Activated T-cell treated with anti-CD3 and anti-CD28 coated beads, Interleukin-2, amount 50 U/mL, for 1 hour (primary cell): ENCODE data around the gene GPR87.

ENCODE experiments used
- DNase-seq: peaks from one replicate; pipeline ENCODE4 v3.0.0-alpha.2; 2020

Gene GPR87

DNA sequence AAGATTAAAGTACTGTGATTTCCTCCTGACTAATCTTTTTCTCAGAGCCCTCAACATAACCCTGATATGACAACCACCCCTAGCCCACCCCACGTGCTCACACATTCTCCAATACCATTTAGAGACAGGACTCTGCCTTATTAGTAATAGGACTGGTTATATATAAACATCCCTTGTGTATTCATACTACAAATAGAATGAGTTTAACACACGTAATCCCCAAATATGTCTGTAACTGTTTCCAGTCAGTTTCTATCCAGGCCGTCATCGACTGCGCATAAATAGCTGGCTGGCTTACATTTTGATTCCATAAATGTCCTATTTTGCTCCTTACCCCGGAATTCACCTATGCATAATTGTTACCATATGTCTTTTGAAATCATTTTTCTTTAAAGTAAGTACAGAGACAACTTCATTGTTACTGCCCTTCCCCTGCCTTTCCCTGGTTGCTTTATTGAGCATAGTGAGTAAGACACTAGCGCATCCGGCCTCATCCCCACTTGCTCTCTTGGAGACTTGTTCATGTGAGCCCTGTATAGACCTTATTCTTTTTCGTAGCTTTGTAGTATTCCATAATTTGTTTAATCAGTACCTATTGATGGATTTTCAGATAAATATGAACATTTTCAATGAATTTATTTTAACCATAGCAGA, 34.8 kb downstream of the GPR87 start:
- no peak for DNase-seq

DNA sequence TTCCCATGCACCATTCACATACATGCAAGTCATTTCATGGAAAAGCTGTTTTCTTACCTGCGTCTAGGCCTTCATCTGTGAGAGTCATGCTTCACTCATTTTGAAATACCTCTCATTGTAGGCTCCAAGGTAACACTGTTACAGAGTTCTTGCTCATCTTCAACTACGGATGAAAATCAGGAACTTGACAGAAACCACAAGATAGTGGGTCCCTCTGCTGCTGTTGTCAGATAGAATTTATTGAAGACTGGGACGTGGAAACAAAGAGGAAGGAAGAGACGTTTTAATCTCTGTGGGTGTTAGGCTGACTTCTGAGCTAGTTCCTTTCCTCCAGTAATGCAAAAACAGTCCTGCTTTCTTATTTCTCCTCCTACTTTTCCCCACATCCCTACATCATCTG, 38.4 kb downstream of the GPR87 start, which contains the start of gene P2RY14:
TSS of gene P2RY14 (minus strand) at position 313 of the 400 bp plus-strand sequence. CDS start 64,226 bp downstream, outside the sequence.
- DNase-seq = no peak

DNA sequence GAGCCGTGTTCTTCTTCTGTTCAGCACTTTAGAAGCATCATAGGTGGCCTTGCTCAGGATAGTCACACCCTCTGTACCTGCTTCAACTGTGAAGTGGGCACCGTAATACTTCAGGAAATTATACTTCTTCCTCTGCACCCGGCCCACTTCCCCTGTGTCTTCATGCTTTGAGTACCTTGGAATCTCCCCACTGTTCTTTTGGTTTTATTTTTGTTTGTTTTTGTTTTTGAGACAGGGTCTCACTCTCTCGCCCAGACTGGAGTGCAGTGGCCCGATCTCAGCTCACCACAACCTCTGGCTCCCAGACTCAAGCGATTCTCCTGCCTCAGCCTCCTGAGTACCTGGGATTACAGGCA, 40.0 kb downstream of the GPR87 start:
- DNase-seq = peak; percentile 22

DNA sequence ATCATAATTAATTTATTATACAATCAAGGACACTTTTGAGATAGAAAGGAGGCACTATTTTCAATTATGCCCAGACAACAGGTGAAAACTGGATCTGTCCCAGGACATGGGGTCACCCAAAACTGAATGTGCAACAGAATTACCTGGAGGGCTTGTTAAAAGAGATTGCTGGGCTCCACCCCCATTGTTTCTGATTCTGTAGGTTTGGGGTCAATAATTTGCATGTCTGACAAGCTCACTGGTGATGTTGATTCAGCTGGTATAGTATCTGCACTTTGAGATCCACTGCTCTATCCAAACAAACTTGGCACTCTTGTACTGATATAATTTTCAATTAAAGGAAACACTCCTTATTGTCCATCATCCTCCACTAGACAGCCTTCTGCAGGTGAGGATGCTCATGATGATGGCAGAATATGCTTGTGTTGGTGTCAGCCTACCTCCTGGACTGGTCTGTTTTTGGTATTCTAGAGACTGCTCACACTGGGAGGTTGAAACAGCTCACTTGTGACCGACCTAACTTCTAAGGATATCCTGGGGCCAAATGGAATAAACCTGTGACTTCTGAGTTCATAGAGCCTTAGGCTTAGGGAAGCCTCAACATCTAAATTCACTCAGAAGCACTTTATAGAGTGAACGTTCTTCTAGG, 40.5 kb downstream of the GPR87 start:
- no peak for DNase-seq

DNA sequence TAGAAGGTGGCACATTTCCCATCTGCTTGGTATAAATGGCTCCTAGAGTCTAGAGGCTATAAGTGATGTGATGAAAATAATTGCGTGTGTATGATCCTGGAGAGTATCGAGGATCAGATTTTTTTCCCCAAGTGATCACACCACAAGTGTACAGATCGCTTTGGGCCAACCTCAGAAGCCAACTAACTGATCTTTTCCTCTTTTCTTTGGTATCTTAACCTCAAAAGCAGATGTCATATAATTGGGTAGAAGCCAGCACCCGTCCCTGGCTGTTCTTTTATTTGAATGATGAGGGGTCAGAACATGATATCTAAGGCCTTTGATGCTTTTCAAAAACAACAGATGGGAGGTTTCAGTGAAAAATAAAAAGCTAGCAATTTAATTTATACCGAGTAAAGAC, 41.5 kb downstream of the GPR87 start:
- no peak for DNase-seq

- no peak for DNase-seq
Measured at GRCh38 chr3:151269631-151270030, 47.0 kb downstream of the GPR87 start.

- peak; percentile 22 for DNase-seq
Measured at GRCh38 chr3:151268267-151269235, 48.1 kb downstream of the GPR87 start.

DNA sequence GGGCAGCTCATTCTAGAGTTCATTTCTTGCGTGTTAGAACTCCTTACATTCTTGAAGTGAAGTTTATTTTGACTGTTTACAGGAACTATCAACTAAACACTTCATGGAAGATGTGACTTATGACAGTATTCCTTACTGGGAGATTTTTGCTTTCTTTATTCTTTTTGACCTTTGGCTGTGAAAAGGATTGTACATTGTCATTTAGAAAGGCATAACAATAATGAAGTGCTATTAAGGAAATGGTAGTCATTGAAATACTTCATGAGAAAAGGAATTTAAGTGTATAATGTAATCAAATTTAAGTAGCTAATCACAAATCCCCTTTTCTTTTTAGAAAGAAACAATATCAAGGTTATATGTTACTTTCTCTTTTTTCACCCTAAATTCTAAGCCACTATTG, 49.6 kb downstream of the GPR87 start:
- no peak for DNase-seq

- DNase-seq = no peak
Measured at GRCh38 chr3:151265866-151266265, 50.8 kb downstream of the GPR87 start.

DNA sequence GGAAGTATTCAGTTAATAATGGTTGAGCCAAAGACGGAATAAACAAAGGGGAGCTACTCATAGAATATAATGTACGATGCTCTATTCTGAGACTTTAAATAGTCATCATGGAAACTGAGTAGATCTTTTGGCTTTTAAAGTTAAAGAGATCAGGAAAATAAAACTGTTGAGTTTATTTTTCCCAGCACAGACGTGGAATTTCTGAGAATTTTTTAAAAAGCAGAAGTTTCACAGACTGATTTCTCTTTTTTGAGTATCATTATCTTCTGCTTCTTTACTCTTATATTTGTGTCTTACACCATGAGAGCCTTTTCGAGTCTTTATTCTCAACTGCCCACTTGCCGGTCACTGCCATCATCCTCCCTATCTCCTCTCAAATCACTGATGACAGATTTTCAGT, 51.5 kb downstream of the GPR87 start:
- DNase-seq = no peak

DNA sequence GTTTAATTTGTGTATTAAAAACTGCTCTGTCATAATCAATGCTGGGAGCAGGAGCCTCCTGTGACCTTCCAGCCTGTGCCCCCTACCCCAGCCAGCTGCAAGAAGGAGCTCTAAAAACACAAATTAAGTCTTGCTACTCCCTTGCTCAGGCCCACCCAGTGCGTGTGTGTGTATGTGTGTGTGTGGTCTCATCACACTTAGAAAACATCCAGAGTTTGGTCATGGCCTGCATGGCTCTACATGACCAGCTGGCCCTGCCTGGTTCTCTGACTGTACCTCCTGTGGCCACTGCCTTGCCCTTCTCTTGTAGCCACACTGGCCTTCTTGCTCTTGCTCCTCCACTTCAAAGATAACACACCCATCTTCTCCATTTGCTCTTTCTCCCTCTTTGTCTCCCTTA, 52.0 kb downstream of the GPR87 start:
- no peak for DNase-seq

- no peak for DNase-seq
Measured at GRCh38 chr3:151262871-151263525, 53.6 kb downstream of the GPR87 start.

GRCh38 chr3:151259664-151260063, 57.0 kb downstream of the GPR87 start:
- no peak for DNase-seq

GRCh38 chr3:151256749-151257148, 59.9 kb downstream of the GPR87 start:
- DNase-seq = no peak

- DNase-seq = no peak
Measured at GRCh38 chr3:151248772-151249337, 67.8 kb downstream of the GPR87 start.
